HuH-7.5 (cell line): ENCODE results near the gene PDLIM3.
"Not testable (repeated sequence)": the region's sequence is repeated elsewhere in the genome, so short reads cannot be mapped to it uniquely, and the experiment has no call there.

ENCODE experiments used
- DNase-seq: peaks from one replicate; pipeline ENCODE4 v3.0.0; 2011; ENCODE audit warnings: low spot score

PDLIM3 gene, protein sequence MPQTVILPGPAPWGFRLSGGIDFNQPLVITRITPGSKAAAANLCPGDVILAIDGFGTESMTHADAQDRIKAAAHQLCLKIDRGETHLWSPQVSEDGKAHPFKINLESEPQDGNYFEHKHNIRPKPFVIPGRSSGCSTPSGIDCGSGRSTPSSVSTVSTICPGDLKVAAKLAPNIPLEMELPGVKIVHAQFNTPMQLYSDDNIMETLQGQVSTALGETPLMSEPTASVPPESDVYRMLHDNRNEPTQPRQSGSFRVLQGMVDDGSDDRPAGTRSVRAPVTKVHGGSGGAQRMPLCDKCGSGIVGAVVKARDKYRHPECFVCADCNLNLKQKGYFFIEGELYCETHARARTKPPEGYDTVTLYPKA

DNA sequence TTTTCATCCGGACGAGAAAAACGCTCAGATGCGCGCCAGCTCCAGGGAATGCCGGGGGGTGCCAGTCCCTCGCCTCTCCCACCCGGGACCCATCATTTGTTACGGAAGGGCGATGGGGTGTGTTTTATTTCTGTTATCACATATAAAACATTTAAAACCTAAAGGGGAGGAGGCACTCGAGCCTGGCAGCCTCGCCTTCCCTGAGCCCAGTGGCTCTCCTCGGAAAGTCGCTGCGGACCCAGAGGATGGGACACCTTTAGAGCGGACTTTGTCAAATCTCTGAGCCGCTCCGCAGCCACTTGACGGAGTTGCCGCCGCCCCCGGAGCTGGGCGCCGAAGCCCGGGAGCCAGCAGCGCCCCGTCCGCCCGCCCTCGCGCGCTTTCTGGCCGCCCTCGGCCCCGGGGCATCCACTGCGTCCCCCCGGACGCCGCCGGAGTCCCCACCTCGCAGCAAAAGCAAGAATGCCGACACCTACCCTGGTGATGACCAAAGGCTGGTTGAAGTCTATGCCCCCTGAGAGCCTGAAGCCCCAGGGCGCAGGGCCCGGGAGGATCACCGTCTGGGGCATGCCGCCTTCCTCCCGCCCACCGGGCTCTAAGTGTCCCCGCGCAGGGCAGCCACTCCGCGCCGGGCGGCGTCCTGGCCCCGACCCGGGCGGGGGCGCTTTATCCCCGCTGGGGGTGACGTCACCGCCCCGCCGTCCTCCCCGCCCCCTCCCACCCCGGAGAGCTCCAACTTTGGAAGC is at the start of gene PDLIM3:
Gene PDLIM3 (minus strand): TSS at position 642 of the 746 bp plus-strand sequence. CDS start 73 bp downstream, at position 569.
- DNase-seq, result peak; percentile 32

DNA sequence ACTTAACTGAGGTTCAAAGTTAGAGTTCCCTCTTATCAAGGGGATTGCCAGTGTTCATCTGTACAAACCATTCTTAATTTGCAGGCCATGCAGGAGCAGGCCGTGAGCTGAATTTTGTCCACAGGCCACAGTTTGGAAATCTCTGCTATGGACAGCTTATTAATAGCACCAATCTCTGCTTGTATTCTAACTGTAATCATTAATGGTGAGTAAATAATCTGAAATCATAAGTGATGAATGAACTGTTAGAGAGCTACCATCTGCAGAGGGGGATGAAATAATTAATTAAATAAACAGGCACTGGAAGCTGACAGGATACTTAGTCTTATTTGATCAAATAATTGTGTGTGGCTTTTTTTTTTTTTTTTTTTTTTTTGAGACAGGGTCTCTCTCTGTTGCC is 48.5 kb upstream of the PDLIM3 start:
- DNase-seq, result no peak

DNA sequence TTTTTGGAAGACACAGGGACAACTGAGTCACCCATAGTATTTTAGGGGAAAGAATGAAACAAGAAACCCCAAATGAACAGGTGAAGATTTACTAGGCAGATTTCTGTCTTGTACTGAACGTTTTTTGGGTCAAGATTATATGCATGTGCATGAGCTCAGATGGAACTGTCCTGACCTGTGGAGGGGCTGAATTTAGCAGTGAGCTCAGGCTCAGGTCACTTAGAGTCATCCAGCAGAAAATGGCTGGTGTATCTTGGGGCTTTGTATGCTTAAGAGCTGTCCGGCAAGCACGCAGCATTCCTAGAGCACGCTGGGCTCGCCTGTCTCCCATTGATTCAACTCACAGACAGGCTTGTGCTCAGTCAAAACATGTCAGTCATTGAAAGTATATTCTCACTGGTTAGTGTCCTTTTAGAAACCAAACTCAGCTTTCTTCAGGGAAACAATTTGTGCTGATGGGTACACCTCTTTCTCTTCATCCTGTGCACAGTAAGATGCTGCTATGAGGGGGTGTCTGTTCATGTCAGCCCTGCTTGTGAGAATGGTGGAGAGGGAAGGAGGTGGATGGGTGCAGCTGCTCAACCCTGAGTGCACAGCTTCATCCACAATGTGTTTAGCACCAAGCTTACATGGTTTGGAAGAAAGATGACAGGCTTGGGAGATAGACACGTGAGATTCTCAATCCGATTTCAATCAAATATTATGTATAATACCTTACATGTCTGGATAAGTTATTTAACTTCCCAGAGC is 47.5 kb upstream of the PDLIM3 start:
- DNase-seq, result no peak

DNA sequence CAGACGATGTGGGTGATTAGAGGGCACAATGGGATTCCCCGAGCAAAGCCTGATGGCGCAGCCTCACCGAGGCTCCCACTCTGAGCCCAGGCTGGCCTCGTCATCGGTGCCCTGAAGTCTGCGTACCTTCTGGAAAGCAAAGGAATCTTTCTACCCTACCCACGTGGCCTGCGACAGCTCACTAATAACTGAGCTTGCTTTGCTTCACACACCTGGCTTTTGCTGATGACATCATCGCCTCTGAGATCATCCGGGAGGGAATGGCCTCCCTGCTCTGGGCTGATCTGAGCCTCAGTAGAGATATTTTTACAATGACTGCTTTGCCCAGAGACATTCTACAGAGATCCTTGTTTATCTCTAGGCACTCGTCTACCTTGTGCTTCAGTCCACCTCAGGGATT is 45.4 kb upstream of the PDLIM3 start:
- DNase-seq, result no peak

DNA sequence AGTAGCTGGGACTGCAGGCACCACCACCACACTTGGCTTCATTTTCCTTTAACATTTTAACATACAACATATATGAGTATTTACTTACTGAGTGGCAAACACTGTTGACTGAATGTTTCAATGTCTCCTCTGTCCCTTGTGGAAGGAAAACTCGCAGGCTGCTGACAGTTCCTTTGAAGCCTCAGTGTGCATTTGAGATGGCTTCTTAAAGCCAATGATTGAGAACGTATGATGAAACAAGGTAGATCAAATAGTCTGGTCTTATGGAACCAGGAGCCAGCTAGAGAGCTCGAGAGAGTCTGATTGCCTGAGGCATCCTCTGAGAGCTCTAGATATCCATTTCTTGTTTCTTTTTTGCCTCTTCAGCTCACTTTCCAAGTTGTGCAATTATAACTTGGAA is 43.0 kb upstream of the PDLIM3 start:
- DNase-seq, result no peak

DNA sequence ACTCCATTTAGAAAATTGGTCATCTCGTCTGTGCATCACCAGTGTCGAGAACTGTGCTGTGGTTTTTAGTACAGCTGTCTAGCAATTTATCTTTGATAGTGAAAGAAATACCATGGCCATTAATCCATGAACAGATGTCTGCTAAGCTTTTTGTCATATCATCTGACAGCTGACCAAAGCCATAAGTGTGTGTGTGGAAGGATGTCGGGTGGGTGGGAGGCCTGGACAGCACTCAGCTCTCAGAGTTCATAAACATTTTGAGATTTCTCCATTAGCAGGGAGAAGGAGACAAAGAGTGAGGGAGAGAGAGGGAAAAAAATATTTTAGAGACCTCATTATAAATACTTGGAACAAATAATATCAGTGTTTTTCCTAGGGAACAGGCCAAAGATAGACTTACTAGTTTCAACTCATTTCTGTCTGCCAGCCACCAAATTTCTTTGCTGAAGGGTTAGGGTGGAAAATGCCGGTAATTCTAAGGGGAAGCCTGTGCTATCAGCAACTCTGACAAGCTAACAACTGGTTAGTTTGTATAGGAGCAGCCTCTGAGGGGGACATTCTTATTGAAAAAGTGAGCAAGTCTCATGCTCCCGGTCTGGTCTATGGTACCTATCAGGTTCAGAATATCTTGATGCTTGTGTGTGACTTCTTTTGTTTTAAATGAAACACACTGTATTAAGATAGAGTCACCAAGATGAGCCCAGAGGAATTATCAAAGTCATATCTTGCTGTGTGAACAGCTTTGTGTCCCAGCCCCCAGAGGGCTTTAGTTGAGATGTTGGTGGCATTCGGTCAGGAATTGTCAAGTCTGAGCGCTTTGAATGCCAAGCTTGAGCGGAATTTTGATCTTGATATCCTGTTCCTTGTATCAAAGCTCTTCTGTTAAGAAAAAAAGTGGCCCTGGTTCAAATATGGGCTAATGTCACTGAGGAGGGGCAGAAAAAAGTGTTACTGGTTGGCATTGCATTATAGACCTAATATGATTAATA is 41.9 kb upstream of the PDLIM3 start:
- no peak for DNase-seq

DNA sequence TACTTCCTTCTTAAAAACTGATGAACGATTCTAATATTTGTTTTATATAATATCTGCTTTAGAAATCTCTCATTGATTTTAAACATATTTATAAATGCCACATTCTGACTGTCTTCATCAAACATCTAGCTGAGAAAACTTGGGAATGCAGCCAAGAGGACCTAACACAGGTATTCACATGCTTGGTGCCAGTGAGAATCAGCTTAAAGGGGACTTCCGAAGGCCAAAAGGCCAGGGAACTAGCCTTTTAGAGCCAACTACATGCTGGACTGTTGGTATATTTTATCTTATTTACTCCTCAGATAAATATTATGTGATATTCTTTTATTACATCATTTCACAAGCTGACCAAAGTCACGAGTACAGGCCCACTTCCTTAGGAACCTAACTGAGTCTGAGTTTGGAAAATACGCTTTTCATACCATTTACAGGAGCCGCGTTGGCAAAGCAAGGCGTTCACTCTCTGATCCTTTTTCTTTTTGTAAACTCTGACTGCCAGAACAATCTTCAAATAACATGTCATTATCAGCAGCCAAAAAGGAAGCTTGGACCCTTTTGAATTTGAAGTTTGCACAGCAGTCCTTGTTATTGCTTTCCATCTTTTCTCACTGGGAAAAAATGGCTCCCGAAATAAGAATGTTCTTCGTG is 41.1 kb upstream of the PDLIM3 start:
- no peak for DNase-seq

DNA sequence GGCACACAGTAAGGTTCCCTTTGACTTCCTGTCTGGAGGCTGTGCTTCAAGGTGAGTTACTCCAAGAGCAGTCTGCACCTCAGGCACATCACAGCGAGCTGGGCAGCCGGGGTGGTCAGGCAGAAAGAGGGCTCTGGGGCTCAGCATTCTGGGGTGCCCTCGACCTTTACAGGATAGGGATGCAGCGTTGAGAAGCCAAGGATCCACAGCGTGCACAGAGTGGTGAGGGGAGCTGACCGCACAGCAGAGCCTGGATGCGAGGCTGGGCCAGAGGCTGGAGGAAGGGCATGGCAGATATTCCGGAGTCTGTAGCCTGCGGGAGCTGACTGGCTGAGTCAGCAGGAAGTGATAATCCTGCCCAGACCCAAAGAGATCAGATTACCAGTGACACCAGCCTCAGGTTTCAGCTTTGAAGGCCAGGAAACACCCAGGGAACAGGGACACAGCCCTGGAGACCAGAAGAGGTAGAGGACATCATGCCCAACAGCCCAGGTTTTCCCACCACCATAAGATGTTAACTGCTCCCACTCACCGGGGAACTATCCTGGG is 38.4 kb upstream of the PDLIM3 start:
- DNase-seq, result no peak

DNA sequence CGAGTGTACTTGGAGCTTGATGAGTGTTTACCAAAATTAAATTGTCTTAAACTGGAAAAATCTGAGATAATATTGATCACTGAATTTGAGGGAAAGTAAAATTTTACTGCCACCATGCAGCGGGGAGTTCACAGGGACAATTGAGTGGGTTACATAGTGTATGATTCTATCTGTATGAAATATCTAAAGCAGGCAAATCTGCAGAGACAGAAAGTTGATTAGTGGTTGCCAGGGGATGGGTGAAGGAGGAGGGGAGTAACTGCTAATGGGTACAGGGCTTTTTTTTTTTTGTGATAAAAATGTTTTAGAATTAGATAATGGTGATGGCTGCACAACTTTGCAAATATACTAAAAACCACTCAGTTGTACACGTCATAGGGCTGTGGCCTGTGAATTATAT is 35.4 kb upstream of the PDLIM3 start:
- no peak for DNase-seq

DNA sequence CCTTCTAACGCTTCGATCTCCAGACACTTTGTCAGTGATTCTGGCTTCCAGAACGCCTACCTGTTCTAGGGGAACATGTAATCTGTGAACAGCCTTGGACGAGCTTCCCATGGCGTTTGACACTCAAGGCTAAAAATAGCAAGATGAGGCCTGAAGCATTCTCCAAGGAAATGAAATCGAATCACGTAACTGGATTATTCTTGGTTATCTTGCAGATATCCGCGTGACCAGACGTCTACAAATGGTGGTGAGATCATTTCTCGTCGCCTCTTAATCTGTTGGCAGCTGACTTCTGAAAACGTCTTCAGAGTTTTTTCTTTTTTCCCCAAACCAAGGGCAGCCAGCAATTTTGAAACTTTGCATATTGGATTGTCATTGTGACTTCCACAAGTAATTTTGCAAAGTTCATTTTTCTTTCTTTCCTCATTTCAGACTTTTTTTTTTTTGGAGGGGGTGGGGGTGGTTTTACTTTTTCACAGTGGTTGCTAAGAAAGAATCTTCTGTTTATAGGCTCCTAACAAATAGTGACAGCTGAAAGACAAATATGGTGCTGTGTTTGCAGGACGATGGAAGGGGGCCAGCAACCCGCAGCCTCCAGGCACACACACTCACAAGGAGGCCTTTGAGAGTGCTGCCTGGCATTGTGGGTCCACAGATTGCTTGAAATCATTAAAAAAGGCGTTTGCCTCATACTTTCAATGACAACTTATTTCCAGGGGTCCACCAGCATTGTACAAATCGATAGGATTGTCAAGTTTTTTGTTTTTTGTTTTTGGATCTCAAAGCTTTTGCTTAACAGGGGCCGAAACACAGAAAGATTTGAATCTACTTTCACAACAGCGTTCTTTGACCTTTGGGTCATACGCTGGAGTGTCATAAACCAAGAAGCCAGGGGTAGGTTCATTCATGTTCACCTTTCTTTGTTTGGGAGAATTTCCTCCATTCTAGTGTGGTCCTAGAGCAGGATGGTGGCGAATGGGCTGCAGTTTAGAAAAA is 32.4 kb upstream of the PDLIM3 start:
- no peak for DNase-seq

DNA sequence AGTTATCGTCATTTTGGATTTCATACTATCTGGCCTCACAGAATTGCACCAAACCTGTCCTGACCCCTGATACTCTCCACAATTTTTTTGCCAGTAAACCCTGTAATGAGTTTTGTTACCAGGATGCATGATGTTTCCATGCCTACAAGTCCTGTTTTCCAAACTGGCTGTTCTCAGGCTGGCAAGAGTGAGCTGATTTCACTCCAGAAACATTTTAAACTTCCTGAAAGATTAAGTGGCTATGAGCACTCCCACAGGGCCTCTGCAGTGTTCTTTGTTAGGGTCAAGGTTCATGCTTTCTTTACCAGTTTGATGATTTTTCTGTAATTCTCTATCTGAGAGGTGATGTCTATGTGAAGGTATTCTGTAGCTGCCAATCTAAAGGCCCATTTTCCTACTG is 31.7 kb upstream of the PDLIM3 start:
- DNase-seq, result no peak

DNA sequence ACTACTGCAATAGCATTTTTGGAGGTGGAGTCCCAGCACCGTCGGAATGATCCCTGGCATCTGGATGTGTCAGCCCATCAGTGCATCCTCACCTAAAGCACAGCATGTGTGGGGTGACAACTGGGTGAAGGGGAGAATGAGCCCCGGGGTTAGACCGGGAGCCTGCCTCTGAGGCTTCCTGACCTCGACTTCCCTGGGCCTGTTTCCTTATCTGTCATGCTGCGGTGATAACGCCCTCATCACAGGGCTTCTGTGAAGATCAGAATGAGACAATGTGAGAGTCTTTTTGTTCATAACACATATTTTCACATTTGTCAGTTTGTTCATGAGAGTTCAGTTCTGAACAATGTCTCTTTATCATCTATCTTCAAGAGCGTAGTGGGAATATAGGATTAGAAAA is 31.1 kb upstream of the PDLIM3 start:
- DNase-seq, result no peak

DNA sequence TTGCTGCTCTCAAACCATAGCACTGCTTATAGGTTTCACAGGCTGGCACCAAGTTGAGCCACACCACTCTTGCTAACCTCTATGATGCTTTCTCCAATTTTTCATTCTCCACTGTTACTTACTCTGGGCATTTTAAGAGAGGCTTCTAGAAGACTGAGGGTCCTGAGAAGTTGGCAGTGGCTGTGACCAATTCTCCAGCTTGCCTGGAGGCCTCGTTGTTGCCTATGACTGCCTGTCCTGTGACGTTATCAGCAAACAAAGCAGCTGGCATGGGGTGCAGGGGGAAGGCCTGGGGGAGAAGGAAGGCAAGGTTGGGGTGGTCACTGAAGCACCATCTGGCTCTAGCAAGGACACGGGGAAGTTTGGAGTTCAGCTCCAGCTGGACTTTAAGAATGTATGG is 30.4 kb upstream of the PDLIM3 start:
- DNase-seq, result no peak

DNA sequence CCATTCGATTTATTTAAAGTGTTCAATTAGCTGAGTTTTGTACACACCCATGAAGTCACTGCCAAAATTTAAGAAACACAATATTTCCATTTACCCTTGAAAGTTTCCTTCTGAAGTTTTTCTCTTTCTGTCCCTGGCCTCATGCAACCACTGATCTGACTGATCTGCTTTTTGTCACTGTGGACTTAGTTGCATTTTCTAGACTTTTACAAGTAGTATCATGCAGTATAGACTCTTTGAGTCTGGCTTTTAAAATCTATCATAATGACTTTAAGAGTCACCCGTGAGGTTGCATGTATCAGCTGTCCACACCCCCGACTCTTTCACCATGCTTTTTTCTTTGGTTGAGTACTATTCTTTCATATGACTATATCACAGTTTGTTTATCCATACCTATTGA is 29.0 kb upstream of the PDLIM3 start:
- DNase-seq, result no peak

DNA sequence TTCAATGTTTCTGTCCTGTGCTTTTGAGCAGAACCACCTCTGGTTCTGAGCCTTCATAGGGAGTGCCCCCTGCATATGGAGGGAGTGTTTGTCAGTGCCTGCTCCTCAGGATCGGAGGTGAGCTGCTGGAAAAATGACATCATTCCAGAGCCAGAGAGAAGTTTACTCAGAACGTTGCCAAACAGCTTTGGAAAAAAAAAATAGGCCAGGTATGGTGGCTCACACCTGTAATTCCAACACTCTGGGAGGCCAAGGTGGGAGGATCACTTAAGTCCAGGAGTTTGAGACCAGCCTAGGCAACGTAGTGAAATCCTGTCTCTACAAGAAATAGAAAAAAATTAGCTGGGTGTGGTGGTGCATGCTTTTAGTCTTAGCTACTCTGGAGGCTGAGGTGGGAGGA is 27.2 kb upstream of the PDLIM3 start:
- no peak for DNase-seq

DNA sequence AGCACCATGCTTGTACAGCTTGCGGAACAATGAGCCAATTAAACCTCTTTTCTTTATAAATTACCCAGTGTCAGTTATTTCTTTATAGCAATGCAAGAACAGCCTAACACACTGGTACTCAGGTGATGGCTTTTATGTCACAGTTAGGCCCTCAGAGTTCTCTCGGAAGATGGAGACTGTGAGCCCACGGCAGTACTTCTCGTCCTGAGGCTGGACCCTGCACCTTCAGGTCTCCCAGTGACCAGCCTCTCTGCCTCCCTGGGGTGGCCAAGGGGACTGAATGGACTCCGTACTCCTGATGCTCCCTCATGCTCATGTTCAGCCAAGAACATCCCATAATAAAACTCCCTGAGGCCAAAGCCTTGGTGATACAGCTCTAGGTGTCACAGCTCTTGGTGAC is 25.0 kb upstream of the PDLIM3 start:
- DNase-seq, result no peak

DNA sequence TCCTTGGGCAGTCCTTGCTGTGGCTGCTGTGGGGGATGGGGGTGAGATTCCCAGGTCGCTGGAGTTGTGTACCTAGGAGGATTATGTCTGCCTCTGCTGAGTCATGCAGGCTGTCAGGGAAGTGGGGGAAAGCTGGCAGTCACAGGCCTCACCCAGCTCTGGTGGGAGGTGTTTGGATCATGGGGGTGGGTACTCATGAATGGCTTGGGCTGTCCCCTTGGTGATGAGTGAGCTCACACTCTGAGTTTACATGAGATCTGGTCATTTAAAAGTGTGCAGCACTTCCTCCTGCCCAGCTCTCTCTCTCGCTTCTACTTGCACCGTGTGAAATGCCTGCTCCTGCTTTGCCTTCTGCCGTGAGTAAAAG is 24.6 kb upstream of the PDLIM3 start:
- no peak for DNase-seq

DNA sequence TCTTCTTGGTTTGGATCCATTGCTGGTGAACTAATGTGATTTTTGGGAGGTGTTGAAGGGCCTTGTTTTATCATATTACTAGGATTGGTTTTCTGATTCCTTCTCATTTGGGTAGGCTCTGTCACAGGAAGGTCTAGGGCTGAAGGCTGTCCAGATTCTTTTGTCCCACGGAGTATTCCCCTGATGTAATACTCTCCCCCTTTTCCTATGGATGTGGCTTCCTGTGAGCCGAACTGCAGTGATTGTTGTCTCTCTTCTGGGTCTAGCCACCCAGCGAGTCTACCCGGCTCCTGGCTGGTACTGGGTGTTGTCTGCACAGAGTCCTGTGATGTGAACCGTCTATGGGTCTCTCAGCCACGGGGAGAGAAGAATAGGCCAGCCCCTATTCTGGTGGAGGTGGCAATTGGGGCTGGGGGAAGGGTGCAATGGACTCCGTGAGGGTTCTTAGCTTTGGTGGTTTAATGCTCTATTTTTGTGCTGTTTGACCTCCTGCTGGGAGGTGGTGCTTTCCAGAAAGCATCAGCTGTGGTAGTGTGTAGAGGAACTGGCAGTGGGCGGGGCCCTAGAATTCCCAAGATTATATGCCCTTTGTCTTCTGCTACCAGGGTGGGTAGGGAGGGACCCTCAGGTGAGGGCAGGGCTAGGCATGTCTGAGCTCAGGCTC is 24.1 kb upstream of the PDLIM3 start:
- not testable (repeated sequence) for DNase-seq
